GM12878 (cell line): ENCODE measurements around the gene TNFSF13. TPM values are rescaled to one million over a fixed set of nuclear protein-coding genes. Genes with fewer than 3 reads are reported as not detected.

Experiments
- ATAC-seq: fragments of 200-7000 bp; cut with Tn5 transposase; 3 replicates; pipeline ENCODE4 v1.9.1; 2020; ENCODE audit warnings: mild to moderate bottlenecking, moderate library complexity
- BruUV-seq: library from RNA; stranded (reverse); fragments of 400-500 nt; replicated peaks from 2 replicates; lab custom pipeline; 2021; lab: Mats Ljungman, UMichigan
- CTCF ChIA-PET: fragments of 300-600 bp; sonication (Branson Sonifier 250); formaldehyde crosslinking; extraction: SDS; loops from one replicate; lab custom pipeline; 2021; ENCODE audit warnings: inconsistent platforms; lab: Yijun Ruan, JAX
- POLR2A ChIA-PET: fragments of 350-600 bp; formaldehyde crosslinking; extraction: SDS; loops from one replicate; lab custom pipeline; 2021; ENCODE audit warnings: inconsistent platforms; lab: Charles Lee
- RAD21 ChIA-PET: fragments of 300-600 bp; sonication (Branson Sonifier 250); formaldehyde crosslinking; loops from one replicate; lab custom pipeline; 2023; ENCODE audit warnings: antibody characterized with exemption; ENCODE audit not compliant: unreplicated experiment; lab: Charles Lee
- SMC1A ChIA-PET: fragments of 300-600 bp; sonication (Branson Sonifier 250); formaldehyde crosslinking; loops from one replicate; lab custom pipeline; 2023; ENCODE audit not compliant: unreplicated experiment, uncharacterized antibody; lab: Charles Lee
- DNase-seq: peaks from one replicate; pipeline ENCODE4 v3.0.0-alpha.2; 2011; ENCODE audit warnings: low read depth, low spot score
- FAIRE-seq: peaks from 3 replicates; lab custom pipeline; 2011; peaks lifted over from hg19 to GRCh38; lab: Jason Lieb, UNC
- H2AFZ ChIP-seq: 2 replicates; pipeline ENCODE4 v1.6.0; 2011; ENCODE audit warnings: low read depth, low read length, control low read depth; ENCODE audit not compliant: control insufficient read depth
- H3K27ac ChIP-seq: 2 replicates; pipeline ENCODE4 v1.5.1; 2011; ENCODE audit warnings: control low read depth; ENCODE audit not compliant: control insufficient read depth, insufficient read depth
- H3K27me3 ChIP-seq, 2 experiments: replicated peaks in 1 of 2; 2 replicates each; pipeline versions ENCODE4 v1.6.0 to v1.6.1; 2011; ENCODE audit warnings: low read length in 1 of 2; ENCODE audit not compliant: control insufficient read depth in 2 of 2, insufficient read depth in 2 of 2
- H3K36me3 ChIP-seq, 2 experiments: 2 replicates each; pipeline ENCODE4 v1.5.1; 2011; ENCODE audit warnings: low read length in 1 of 2; ENCODE audit not compliant: control insufficient read depth in 2 of 2, insufficient read depth in 2 of 2
- H3K4me1 ChIP-seq: 2 replicates; pipeline ENCODE4 v1.6.1; 2011; ENCODE audit warnings: mild to moderate bottlenecking, low read length, moderate library complexity, mixed read lengths; ENCODE audit not compliant: control insufficient read depth, insufficient read depth
- H3K4me2 ChIP-seq: 2 replicates; pipeline ENCODE4 v1.6.0; 2011; ENCODE audit warnings: control low read depth; ENCODE audit not compliant: control insufficient read depth, insufficient read depth
- H3K4me3 ChIP-seq: fragments of 200-600 bp; sonication (generic); 2 replicates; pipeline ENCODE4 v1.5.1; 2016
- H3K79me2 ChIP-seq: 2 replicates; pipeline ENCODE4 v1.6.0; 2011; ENCODE audit warnings: low read length; ENCODE audit not compliant: control insufficient read depth, insufficient read depth
- H3K9ac ChIP-seq: 2 replicates; pipeline ENCODE4 v1.8.0; 2011; ENCODE audit warnings: low read length, control low read depth, mixed read lengths; ENCODE audit not compliant: control insufficient read depth, insufficient read depth
- H3K9me3 ChIP-seq: replicated peaks from 3 replicates; pipeline ENCODE4 v1.5.1; 2011; ENCODE audit warnings: mild to moderate bottlenecking, low read length; ENCODE audit not compliant: control insufficient read depth, insufficient read depth
- H4K20me1 ChIP-seq: 2 replicates; pipeline ENCODE4 v1.6.0; 2011; ENCODE audit not compliant: control insufficient read depth, insufficient read depth
- BMI1 ChIP-seq: fragments of 450-650 bp; IDR thresholded peaks from 2 replicates; pipeline ENCODE4 v1.6.1; 2016; ENCODE audit warnings: mild to moderate bottlenecking, moderate library complexity, borderline replicate concordance
- CBFB ChIP-seq: IDR thresholded peaks from 2 replicates; pipeline ENCODE4 v1.6.1; 2016; ENCODE audit warnings: antibody characterized with exemption, low read depth
- CBX3 ChIP-seq: fragments of 200-600 bp; sonication (generic); IDR thresholded peaks from 2 replicates; pipeline ENCODE4 v1.6.1; 2016; ENCODE audit warnings: low read depth, borderline replicate concordance
- JUNB ChIP-seq: IDR thresholded peaks from 2 replicates; pipeline ENCODE4 v1.6.1; 2016; ENCODE audit warnings: antibody characterized with exemption, mild to moderate bottlenecking
- NBN ChIP-seq: fragments of 450-650 bp; IDR thresholded peaks from 2 replicates; pipeline ENCODE4 v1.6.1; 2016
- NFYA ChIP-seq: IDR thresholded peaks from 2 replicates; pipeline ENCODE4 v1.6.1; 2011; ENCODE audit warnings: low read depth, mild to moderate bottlenecking, low read length, improper control_type of control experiment, borderline replicate concordance
- NR2C2 ChIP-seq: IDR thresholded peaks from 2 replicates; pipeline ENCODE4 v1.6.1; 2011; ENCODE audit warnings: borderline replicate concordance, low read depth; ENCODE audit not compliant: control insufficient read depth, insufficient read length
- PBX3 ChIP-seq: IDR thresholded peaks from 2 replicates; pipeline ENCODE4 v1.6.1; 2011; ENCODE audit warnings: mild to moderate bottlenecking, low read depth, low read length, moderate library complexity; ENCODE audit not compliant: insufficient replicate concordance
- POLR2AphosphoS5 ChIP-seq: IDR thresholded peaks from 2 replicates; pipeline ENCODE4 v1.6.1; 2011; ENCODE audit warnings: mild to moderate bottlenecking, low read length, inconsistent platforms
- PRDM15 ChIP-seq: fragments of 450-650 bp; formaldehyde crosslinking; IDR thresholded peaks from 2 replicates; pipeline ENCODE4 v1.4.0; 2020; ENCODE audit warnings: mild to moderate bottlenecking, moderate library complexity
- RFX5 ChIP-seq: IDR thresholded peaks from 2 replicates; pipeline ENCODE4 v1.6.1; 2011; ENCODE audit warnings: low read depth, low read length, improper control_type of control experiment
- SP1 ChIP-seq: IDR thresholded peaks from one replicate; pipeline ENCODE4 v1.6.1; 2011; ENCODE audit warnings: low read depth, low read length
- SPI1 ChIP-seq: IDR thresholded peaks from 2 replicates; pipeline ENCODE4 v1.6.1; 2011; ENCODE audit warnings: low read depth, mild to moderate bottlenecking, low read length, moderate library complexity, borderline replicate concordance; ENCODE audit not compliant: insufficient read depth
- SUPT20H ChIP-seq: IDR thresholded peaks from 2 replicates; pipeline ENCODE4 v1.6.1; 2011; ENCODE audit warnings: low read depth, mild to moderate bottlenecking, low read length, moderate library complexity, borderline replicate concordance; ENCODE audit not compliant: control insufficient read depth
- SUZ12 ChIP-seq: fragments of 200-600 bp; sonication (generic); IDR thresholded peaks from one replicate; pipeline ENCODE4 v1.6.1; 2018; ENCODE audit warnings: antibody characterized with exemption, mild to moderate bottlenecking; ENCODE audit not compliant: unreplicated experiment
- TAF1 ChIP-seq: IDR thresholded peaks from 2 replicates; pipeline ENCODE4 v1.6.1; 2011; ENCODE audit warnings: mild to moderate bottlenecking, low read depth, low read length, borderline replicate concordance
- WGBS: methylation state at CpG from one replicate; pipeline ENCODE4 v1.1.6; 2016; ENCODE audit warnings: low lambda C conversion rate; ENCODE audit not compliant: insufficient replicate concordance, insufficient coverage; ENCODE audit errors: missing lambda C conversion rate; 5-methylcytosine and 5-hydroxymethylcytosine counted together
- in situ Hi-C: fragments of 300-500 bp; cut with MboI; formaldehyde crosslinking; loops from 9 replicates; pipeline ENCODE4 v1.14.3; 2018; ENCODE audit warnings: mixed read lengths
- intact Hi-C: fragments of 100-400 bp; cut with micrococcal nuclease; formaldehyde crosslinking; loops from one replicate; pipeline ENCODE4 v1.14.2; 2022; ENCODE audit not compliant: unreplicated experiment
- polyA plus RNA-seq, 11 experiments: library from polyadenylated mRNA; depleted of rRNA in 4 of 11; unstranded in 6 of 11; stranded (reverse) in 5 of 11; fragments of >200 nt; fragmentation: Nextera tagmentation in 4 of 11; fragmentation: Illumina TruSeq in 1 of 11; extraction: Ambion mirVana in 4 of 11; extraction: Trizol in 1 of 11; gene quantifications; 1 replicate in 1 of 11; 2 replicates in 10 of 11; pipeline versions ENCODE4 v1.2.1 to v1.2.3, GENCODE V29; 2011 to 2016; ENCODE audit warnings: inconsistent platforms in 2 of 11, missing spikeins in 2 of 11, low read depth in 1 of 11
- total RNA-seq, 4 experiments: library from RNA; depleted of rRNA in 3 of 4; stranded (reverse); fragments of >200 nt in 3 of 4; fragmentation: Illumina TruSeq in 1 of 4; extraction: Trizol in 1 of 4; gene quantifications; 2 replicates each; pipeline versions ENCODE4 v1.2.1 to v1.2.3, GENCODE V29; 2013 to 2021

TNFSF13 gene
- total and polyA plus RNA-seq, 10 of the 15 experiments (the other 5 are each of a cell fraction or from before 2014, with no cell fraction given), result 0.56 to 14.6 (median 9.7) TPM

GRCh38 chr17:7589204-7589868, 30.8 kb downstream of the TNFSF13 start (continued):
- no peak for TF ChIP-seq SP1

GRCh38 chr17:7589891-7590691, 31.5 kb downstream of the TNFSF13 start, which contains the start of gene SOX15:
TSS of gene SOX15 (minus strand) at chr17:7590094. CDS start at chr17:7589676, 418 bp downstream.
- intact Hi-C loops (no loop called here), in situ Hi-C loops (no loop called here)
- H4K20me1 ChIP-seq, result no peaks in the 10 kb centered on the region; the same call in 1 of the 2 replicates
- SMC1A ChIA-PET, result interaction anchor here (1.0 to 1.6 kb wide), 4 partner anchors 10 to 98 kb away, joined by 3 to 8 read pairs (median 3); partner anchors contain the start of genes CD68, SAT2, TP53 and WRAP53
- POLR2A ChIA-PET, result interaction anchor here (0.7 kb wide), 1 partner anchor 25 kb away, joined by 3 read pairs; no protein-coding TSS in a partner anchor
- H3K79me2 ChIP-seq, result peaks cover 4% of the 10 kb centered on the region
- H3K36me3 ChIP-seq, result peaks cover 19 to 20% of the 10 kb centered on the region in 2 experiments
- no peak within 1 kb of the TSS for H3K4me2 ChIP-seq
- H3K9me3 ChIP-seq, result no peaks in the 10 kb centered on the region
- H2AFZ ChIP-seq, result no peak within 1 kb of the TSS
- no peak within 1 kb of the TSS for H3K27ac ChIP-seq
- CTCF ChIA-PET, result interaction anchor here (0.9 to 2.6 kb wide), 11 partner anchors 9 to 234 kb away, joined by 3 to 14 read pairs (median 6); partner anchors contain the start of genes SENP3, TMEM95, TP53 and WRAP53
- ATAC-seq (no peak), DNase-seq (no peak), FAIRE-seq (no peak)
- H3K27me3 ChIP-seq, result no peaks in the 10 kb centered on the region
- H3K4me1 ChIP-seq, result peaks cover 3% of the 10 kb centered on the region; the same call in 1 of the 2 replicates
- H3K9ac ChIP-seq, result no peak within 1 kb of the TSS
- RAD21 ChIA-PET, result interaction anchor here (0.6 to 1.4 kb wide), 7 partner anchors 15 to 400 kb away, joined by 3 to 5 read pairs (median 3); partner anchors contain the start of genes SAT2 and WRAP53
- BruUV-seq, result no TSS peak
- H3K4me3 ChIP-seq, result no peak within 1 kb of the TSS
- WGBS, result 78% methylated on average over 21 of the region's 24 CpGs
- no peak for TF ChIP-seq BMI1
- no peak for TF ChIP-seq SPI1
- no peak for TF ChIP-seq CBX3
- TF ChIP-seq CBFB, result no peak
- TF ChIP-seq JUNB, result no peak
- no peak for TF ChIP-seq NFYA
- TF ChIP-seq NR2C2, result no peak
- no peak for TF ChIP-seq SUPT20H
- TF ChIP-seq POLR2AphosphoS5, result no peak
- no peak for TF ChIP-seq PRDM15 (CRISPR knock-in tag)
- no peak for TF ChIP-seq TAF1
- TF ChIP-seq SUZ12, result no peak
- TF ChIP-seq RFX5, result no peak
- no peak for TF ChIP-seq PBX3
- no peak for TF ChIP-seq NBN
